WTC11 (cell line): ENCODE results near the gene GLRX2.

Experiments used
- ATF1 ChIP-seq: sonication (generic); formaldehyde crosslinking; IDR thresholded peaks from 2 replicates; pipeline ENCODE4 v1.8.1; 2023; ENCODE audit warnings: mild to moderate bottlenecking, moderate library complexity, missing genetic modification reagents
- GABPB1 ChIP-seq: sonication (generic); formaldehyde crosslinking; IDR thresholded peaks from 2 replicates; pipeline ENCODE4 v1.8.1; 2023; ENCODE audit warnings: mild to moderate bottlenecking, missing genetic modification reagents
- TEAD4 ChIP-seq: sonication (generic); formaldehyde crosslinking; IDR thresholded peaks from 2 replicates; pipeline ENCODE4 v1.8.0; 2022; ENCODE audit warnings: mild to moderate bottlenecking, missing genetic modification reagents
- ZBTB21 ChIP-seq: sonication (generic); formaldehyde crosslinking; IDR thresholded peaks from 2 replicates; pipeline ENCODE4 v1.8.1; 2023; ENCODE audit warnings: mild to moderate bottlenecking, missing genetic modification reagents, borderline replicate concordance
- ZNF232 ChIP-seq: sonication (generic); formaldehyde crosslinking; IDR thresholded peaks from 2 replicates; pipeline ENCODE4 v1.8.0; 2022; ENCODE audit warnings: mild to moderate bottlenecking, missing genetic modification reagents
- TF ChIP-seq, protein P1 (sequence below): fragments of 200-600 bp; IDR thresholded peaks from 2 replicates; pipeline ENCODE4 v1.8.0; 2022; ENCODE audit warnings: antibody characterized with exemption
- TF ChIP-seq, protein P2 (sequence below): sonication (generic); formaldehyde crosslinking; IDR thresholded peaks from 2 replicates; pipeline ENCODE4 v1.8.1; 2022; ENCODE audit warnings: mild to moderate bottlenecking, missing genetic modification reagents, moderate library complexity, borderline replicate concordance
- TF ChIP-seq, protein P3 (sequence below): sonication (generic); formaldehyde crosslinking; IDR thresholded peaks from 2 replicates; pipeline ENCODE4 v1.8.1; 2022; ENCODE audit warnings: missing genetic modification reagents, borderline replicate concordance
- TF ChIP-seq, protein P4 (sequence below): sonication (generic); formaldehyde crosslinking; conservative IDR thresholded peaks from 2 replicates; pipeline ENCODE4 v1.8.1; 2022; ENCODE audit warnings: mild to moderate bottlenecking, missing genetic modification reagents
- TF ChIP-seq, protein P5 (sequence below): fragments of 250-450 bp; sonication (Bioruptor Pico); conservative IDR thresholded peaks from 2 replicates; pipeline ENCODE4 v1.9.0; 2021; ENCODE audit warnings: mild to moderate bottlenecking
- TF ChIP-seq, protein P6 (sequence below): sonication (generic); formaldehyde crosslinking; IDR thresholded peaks from 2 replicates; pipeline ENCODE4 v1.8.0; 2022; ENCODE audit warnings: mild to moderate bottlenecking, missing genetic modification reagents

DNA sequence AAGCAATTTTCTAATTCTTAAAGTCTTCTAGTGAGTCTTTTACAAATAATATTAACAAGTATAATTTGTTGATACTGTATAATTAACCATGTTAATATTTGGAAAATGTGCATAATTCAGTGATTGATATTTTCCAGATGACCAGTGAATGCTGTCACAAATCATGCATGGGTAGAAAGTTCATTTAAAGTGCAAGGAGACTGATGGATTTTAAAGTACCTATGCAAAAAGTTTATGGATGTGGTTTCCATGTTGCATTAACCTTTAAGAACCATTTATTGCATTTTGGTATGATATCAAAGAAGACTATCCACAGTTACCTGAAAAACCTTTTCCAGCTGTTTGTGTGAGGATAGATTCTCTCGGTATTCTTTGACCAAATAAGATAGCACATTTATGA is 39.8 kb upstream of the GLRX2 start:
- TF ChIP-seq, protein P1, sequence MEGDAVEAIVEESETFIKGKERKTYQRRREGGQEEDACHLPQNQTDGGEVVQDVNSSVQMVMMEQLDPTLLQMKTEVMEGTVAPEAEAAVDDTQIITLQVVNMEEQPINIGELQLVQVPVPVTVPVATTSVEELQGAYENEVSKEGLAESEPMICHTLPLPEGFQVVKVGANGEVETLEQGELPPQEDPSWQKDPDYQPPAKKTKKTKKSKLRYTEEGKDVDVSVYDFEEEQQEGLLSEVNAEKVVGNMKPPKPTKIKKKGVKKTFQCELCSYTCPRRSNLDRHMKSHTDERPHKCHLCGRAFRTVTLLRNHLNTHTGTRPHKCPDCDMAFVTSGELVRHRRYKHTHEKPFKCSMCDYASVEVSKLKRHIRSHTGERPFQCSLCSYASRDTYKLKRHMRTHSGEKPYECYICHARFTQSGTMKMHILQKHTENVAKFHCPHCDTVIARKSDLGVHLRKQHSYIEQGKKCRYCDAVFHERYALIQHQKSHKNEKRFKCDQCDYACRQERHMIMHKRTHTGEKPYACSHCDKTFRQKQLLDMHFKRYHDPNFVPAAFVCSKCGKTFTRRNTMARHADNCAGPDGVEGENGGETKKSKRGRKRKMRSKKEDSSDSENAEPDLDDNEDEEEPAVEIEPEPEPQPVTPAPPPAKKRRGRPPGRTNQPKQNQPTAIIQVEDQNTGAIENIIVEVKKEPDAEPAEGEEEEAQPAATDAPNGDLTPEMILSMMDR, result no peak
- TF ChIP-seq, protein P2, sequence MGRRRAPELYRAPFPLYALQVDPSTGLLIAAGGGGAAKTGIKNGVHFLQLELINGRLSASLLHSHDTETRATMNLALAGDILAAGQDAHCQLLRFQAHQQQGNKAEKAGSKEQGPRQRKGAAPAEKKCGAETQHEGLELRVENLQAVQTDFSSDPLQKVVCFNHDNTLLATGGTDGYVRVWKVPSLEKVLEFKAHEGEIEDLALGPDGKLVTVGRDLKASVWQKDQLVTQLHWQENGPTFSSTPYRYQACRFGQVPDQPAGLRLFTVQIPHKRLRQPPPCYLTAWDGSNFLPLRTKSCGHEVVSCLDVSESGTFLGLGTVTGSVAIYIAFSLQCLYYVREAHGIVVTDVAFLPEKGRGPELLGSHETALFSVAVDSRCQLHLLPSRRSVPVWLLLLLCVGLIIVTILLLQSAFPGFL, result no peak
- TF ChIP-seq, protein P3, sequence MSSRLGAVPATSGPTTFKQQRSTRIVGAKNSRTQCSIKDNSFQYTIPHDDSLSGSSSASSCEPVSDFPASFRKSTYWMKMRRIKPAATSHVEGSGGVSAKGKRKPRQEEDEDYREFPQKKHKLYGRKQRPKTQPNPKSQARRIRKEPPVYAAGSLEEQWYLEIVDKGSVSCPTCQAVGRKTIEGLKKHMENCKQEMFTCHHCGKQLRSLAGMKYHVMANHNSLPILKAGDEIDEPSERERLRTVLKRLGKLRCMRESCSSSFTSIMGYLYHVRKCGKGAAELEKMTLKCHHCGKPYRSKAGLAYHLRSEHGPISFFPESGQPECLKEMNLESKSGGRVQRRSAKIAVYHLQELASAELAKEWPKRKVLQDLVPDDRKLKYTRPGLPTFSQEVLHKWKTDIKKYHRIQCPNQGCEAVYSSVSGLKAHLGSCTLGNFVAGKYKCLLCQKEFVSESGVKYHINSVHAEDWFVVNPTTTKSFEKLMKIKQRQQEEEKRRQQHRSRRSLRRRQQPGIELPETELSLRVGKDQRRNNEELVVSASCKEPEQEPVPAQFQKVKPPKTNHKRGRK, result no peak
- TF ChIP-seq TEAD4 (CRISPR knock-in tag), result no peak
- no peak for TF ChIP-seq ZBTB21 (CRISPR knock-in tag)
- TF ChIP-seq GABPB1 (CRISPR knock-in tag), result no peak
- TF ChIP-seq, protein P4, sequence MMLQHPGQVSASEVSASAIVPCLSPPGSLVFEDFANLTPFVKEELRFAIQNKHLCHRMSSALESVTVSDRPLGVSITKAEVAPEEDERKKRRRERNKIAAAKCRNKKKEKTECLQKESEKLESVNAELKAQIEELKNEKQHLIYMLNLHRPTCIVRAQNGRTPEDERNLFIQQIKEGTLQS (CRISPR knock-in tag), result no peak
- TF ChIP-seq, protein P5, sequence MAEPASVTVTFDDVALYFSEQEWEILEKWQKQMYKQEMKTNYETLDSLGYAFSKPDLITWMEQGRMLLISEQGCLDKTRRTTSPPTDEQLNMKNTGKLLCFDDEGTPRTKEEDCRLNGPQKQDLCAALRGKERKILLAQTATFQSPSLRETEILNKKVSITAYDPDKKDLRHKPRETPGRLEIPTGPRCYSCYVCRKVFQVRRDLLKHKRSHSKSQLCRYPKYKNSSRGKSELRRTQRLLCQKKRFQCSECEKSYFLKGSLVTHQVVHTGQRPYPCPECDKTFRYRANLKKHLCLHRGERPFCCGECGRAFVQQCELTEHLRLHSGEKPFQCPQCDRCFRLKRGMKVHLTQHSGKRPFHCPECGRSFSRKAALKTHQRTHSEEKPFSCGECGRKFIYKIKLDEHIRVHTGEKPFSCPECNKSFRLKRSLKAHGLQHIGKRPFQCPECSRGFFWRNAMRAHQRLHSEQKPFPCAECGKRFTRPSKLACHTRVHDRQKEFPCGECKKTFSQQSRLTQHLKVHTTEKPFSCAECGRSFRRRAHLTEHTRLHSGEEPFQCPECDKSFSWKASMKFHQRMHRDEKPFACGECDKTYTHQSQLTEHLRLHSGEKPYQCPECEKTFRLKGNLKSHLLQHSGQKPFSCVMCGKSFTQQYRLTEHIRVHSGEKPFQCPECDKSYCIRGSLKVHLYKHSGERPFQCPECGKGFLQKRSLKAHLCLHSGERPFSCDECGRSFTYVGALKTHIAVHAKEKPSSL (CRISPR knock-in tag), result no peak
- TF ChIP-seq, protein P6, sequence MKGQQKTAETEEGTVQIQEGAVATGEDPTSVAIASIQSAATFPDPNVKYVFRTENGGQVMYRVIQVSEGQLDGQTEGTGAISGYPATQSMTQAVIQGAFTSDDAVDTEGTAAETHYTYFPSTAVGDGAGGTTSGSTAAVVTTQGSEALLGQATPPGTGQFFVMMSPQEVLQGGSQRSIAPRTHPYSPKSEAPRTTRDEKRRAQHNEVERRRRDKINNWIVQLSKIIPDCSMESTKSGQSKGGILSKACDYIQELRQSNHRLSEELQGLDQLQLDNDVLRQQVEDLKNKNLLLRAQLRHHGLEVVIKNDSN, result no peak
- TF ChIP-seq ZNF232, result no peak
- no peak for TF ChIP-seq ATF1
